WERI-Rb-1 (cell line): ENCODE measurements around the gene ZNF202.

Source experiments
- DNase-seq: peaks from one replicate; pipeline ENCODE4 v3.0.0-alpha.2; 2020
- H3K27ac ChIP-seq: fragments of 250-450 bp; sonication (Bioruptor Pico); 2 replicates; pipeline ENCODE4 v1.5.1; 2020; ENCODE audit warnings: mild to moderate bottlenecking, moderate library complexity
- H3K27me3 ChIP-seq: fragments of 250-450 bp; sonication (Bioruptor Pico); 2 replicates; pipeline ENCODE4 v1.5.1; 2021; ENCODE audit warnings: mild to moderate bottlenecking, low read depth, moderate library complexity; ENCODE audit not compliant: insufficient read depth, severe bottlenecking
- H3K36me3 ChIP-seq: fragments of 250-450 bp; sonication (Bioruptor Pico); 2 replicates; pipeline ENCODE4 v1.5.1; 2020; ENCODE audit warnings: mild to moderate bottlenecking, moderate library complexity
- H3K4me3 ChIP-seq: 2 replicates; pipeline ENCODE4 v1.5.1; 2011; ENCODE audit warnings: low read depth, mild to moderate bottlenecking, control low read depth, low read length
- H3K9me3 ChIP-seq: fragments of 250-450 bp; sonication (Bioruptor Pico); 2 replicates; pipeline ENCODE4 v1.5.1; 2021; ENCODE audit warnings: mild to moderate bottlenecking, moderate library complexity; ENCODE audit not compliant: severe bottlenecking
- CTCF ChIP-seq: IDR thresholded peaks from 2 replicates; pipeline ENCODE4 v1.5.1; 2011; ENCODE audit warnings: low read depth, mild to moderate bottlenecking, control low read depth, inconsistent platforms, low read length

The ZNF202 gene

GRCh38 chr11:123692961-123693360, 48.5 kb downstream of the ZNF202 start:
- Histone ChIP-seq H3K27ac (no peak overlapping the region), H3K4me3 (no peak overlapping the region), H3K9me3 (no peaks in the 10 kb centered on the region), H3K27me3 (no peaks in the 10 kb centered on the region), H3K36me3 (no peaks in the 10 kb centered on the region)
- no peak for TF ChIP-seq CTCF
- DNase-seq: no peak

DNA sequence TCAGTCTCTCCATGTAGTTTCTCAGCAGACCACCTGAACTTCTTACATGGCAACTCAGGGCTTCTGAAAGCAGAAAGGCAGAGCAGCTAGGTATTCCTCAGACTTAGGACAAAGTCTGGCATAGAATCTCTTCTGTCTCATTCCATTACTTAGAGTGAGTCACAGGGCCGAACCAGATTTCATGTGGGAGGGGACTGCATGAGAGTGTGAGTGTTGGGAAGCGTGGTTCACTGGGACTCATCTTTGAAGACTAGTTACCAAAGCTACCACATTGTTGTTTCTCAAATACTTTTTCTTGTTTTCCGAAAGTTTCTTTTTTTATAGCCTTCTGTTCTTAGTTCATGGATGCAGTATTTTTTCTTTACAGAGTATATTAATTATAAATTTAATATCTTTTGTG, 51.0 kb downstream of the ZNF202 start:
- Histone ChIP-seq H3K36me3 (no peaks in the 10 kb centered on the region), H3K27ac (no peak overlapping the region), H3K4me3 (no peak overlapping the region), H3K27me3 (no peaks in the 10 kb centered on the region), H3K9me3 (no peaks in the 10 kb centered on the region)
- no peak for DNase-seq
- TF ChIP-seq CTCF: no peak

DNA sequence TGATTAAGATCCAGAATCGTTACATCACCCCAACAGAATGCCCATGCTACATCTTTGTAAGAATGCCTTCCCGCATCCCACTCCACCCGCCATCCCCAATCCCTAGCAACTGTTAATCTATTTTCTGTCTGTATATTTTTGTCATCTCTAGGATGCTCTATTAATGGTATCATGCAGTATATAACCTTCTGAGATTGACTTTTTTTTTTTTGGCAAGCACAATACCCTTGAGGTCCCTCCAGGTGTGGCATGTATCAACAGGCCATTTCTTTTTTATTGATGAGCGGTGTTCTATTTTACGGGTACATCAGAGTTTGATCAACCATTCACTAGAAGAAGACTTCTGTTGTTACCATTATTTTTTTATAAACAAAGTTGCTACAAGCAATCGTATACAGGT, 56.9 kb downstream of the ZNF202 start:
- Histone ChIP-seq H3K27ac (no peak overlapping the region), H3K36me3 (no peaks in the 10 kb centered on the region), H3K27me3 (no peaks in the 10 kb centered on the region), H3K4me3 (no peak overlapping the region), H3K9me3 (no peaks in the 10 kb centered on the region)
- no peak for TF ChIP-seq CTCF
- no peak for DNase-seq

GRCh38 chr11:123683428-123684170, 57.9 kb downstream of the ZNF202 start:
- TF ChIP-seq CTCF: no peak
- Histone ChIP-seq H3K9me3 (no peaks in the 10 kb centered on the region), H3K36me3 (no peaks in the 10 kb centered on the region), H3K27me3 (no peaks in the 10 kb centered on the region), H3K27ac (no peak overlapping the region), H3K4me3 (no peak overlapping the region)
- DNase-seq: no peak

DNA sequence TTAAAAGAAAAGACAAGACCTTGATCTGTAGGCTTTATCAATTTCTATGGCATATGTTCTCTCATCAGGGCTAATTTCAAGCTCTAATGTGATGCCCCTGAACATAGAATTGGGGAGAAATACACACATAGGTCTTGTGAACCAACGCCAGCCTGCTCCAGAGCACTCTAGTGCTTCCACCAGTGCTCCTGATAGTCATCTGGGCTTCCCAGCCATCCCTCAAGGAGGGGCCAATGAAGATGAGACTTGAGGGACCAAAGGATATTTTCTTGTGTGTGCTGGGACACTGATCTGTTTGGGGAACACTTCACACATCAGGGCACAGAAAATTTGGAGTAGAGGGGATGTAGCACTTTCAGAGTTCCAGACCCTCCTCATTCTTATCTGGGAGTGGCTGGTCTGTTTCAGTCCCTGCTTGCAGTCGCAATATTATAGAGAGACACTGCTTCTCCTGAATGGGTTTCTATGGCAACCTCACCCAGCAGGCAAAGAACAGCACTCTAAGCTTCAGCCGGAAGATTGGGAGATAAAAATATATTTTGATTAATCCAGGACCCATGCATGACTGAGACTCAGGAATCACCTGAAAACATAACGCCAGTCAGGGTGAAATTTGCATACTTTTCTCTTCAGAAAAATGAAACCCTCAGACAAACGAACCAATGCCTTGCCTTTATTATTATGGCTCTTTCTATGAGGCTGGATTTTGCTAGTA, 58.6 kb downstream of the ZNF202 start:
- Histone ChIP-seq H3K4me3 (no peak overlapping the region), H3K27ac (no peak overlapping the region), H3K9me3 (no peaks in the 10 kb centered on the region), H3K27me3 (no peaks in the 10 kb centered on the region), H3K36me3 (no peaks in the 10 kb centered on the region)
- no peak for DNase-seq
- no peak for TF ChIP-seq CTCF

- no peak for TF ChIP-seq CTCF
- no peaks in the 10 kb centered on the region for H3K36me3 ChIP-seq
- H3K27me3 ChIP-seq: no peaks in the 10 kb centered on the region
- H3K4me3 ChIP-seq: no peak overlapping the region
- no peak overlapping the region for H3K27ac ChIP-seq
- DNase-seq: no peak
- no peaks in the 10 kb centered on the region for H3K9me3 ChIP-seq
Observed at GRCh38 chr11:123681030-123681429, 60.4 kb downstream of the ZNF202 start.
